Ecto neural progenitor cell (in vitro differentiated cells): ENCODE results near the gene PLXNA4.

Source experiments
- DNase-seq: peaks from one replicate; pipeline ENCODE4 v3.0.0-alpha.2; 2018; ENCODE audit warnings: low spot score

The PLXNA4 gene

DNA sequence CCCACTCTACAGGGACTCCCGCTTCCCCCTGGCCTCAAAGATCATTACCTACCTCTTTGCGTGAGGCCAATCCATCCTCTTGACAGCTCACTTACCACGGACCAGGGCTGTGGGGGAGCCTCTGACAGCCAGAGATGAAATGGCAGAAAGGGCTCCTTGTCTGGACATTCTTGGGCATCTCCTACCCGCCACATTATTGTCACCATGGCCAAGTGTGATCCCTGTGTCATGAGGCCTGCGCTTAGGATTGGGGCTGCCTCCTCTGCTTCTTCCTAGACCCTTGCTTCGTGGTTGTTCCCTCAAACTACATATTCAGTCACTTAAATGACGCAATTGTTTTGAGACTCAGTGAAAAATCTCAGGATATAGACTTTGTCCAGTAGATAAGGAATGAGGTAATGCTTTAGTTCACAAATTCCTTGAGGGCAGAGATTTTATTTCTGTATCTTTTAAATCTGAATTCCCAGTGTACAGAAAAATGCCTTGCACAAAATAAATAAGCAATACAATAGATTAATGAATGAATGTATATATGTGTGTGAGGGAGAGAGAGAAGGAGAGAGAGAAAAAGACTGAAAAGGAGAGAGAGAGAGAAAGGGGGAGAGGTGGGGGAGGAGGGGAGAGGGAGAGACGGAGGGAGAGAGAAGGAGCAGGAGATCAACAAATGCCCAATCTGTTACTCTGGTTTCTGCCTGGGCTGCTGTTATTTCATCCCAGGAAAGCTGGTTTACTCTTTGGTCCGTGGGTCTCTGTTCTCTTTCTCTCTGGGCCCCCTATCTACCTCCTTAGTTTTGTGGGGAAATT is 159.0 kb downstream of the PLXNA4 start:
- no peak for DNase-seq

DNA sequence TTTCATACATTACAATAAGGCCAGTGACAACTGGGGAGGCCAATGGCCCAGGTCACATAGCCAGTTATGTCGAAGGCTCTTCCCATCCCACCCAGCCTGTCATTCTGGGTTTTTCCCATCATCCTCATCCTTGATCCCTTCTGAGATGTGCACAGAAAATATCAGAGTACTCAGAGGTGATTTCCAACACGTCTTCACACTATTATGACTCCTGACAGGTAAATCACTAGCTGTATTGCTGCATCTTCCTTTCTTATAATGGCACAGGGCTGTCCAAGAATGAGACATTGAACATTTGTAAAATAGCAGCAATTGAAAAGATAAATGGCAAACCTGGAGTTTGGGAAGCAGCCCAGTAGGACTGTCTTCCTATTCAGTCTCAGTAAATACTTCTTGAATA is 159.9 kb downstream of the PLXNA4 start:
- DNase-seq = no peak

DNA sequence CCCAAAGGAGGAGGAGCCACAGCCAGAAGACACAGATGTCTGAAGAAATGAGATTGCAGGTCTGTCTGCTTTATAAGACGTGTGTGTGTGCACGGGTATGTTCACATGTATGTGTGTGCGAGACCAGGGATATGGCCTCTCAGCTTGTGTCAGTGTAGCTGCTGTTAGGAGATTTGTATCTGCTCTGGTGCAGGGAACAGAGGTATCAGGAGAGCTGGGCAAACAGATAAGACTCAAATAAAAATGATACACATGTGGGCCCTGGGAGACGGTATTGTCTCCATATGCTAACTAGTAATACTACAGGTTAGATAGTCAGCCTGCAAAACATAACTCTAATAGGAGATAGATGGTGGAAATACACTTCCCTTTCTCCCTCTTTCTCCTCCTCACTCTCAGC is 161.0 kb downstream of the PLXNA4 start:
- DNase-seq = no peak

DNA sequence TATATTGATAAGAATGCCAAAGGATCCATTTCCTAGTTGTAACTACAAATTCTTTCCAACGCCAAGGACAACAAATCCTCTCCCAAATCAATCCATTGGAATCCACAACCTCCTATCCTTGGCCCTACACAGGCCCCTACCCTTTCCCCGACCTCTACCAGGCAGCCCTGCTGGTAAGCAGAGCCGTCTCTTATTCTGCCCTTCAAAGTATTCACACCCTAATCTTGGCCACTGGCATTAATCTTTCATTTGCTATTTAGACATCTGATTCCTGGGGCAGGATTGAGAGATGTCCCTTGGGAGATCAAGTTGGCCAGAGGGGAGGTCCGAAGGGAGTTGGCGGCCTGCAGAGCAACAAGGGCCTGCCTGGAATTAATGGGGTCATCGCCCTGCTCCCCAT is 161.4 kb downstream of the PLXNA4 start:
- DNase-seq = no peak

DNA sequence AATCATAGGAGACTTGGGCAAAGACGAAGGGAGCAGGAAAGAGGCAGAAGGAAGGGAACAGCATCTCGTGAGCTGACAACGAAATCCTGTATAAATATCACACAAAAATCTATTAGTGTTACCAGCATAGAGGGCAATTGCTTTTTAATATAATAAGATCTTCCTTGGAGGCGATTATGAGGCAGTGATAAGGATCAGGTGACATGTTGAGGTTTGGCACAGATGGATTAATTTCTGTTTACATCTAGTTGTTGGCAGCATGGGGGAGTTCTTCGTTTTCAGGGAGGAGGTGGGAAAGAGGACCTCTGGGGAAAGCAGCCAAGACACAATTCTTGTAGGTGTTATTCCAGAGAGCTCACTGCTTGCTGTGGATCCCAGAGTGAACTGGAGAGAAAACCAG is 163.8 kb downstream of the PLXNA4 start:
- DNase-seq = no peak

- no peak for DNase-seq
These were observed 165.3 kb downstream of the PLXNA4 start for GRCh38 chr7:132410861-132411541.

GRCh38 chr7:132410385-132410784 is 165.9 kb downstream of the PLXNA4 start:
- DNase-seq = no peak

GRCh38 chr7:132407764-132408163 is 168.5 kb downstream of the PLXNA4 start:
- DNase-seq = no peak

- DNase-seq = no peak
These were observed 170.2 kb downstream of the PLXNA4 start for GRCh38 chr7:132406039-132406438.

DNA sequence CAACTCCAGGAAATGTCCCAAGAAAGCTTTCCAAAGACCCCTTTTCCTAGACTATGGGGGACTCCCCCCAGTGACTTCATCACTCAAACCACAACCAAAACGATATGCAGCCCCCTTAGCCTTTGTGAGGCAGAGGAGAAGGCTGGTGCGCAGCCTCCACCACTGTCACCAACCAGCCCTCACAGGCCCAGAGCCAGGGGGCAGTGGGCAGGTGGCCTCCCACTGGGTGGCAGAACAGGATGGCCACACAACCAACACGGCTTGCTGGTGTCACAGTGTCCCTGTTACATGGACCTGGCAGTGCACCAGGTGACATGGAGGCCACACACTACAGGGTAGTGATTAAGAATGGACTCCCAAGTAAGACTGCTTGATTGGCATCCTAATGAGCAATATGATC is 172.0 kb downstream of the PLXNA4 start:
- DNase-seq = no peak

GRCh38 chr7:132403465-132404110 is 172.7 kb downstream of the PLXNA4 start:
- DNase-seq = no peak

DNA sequence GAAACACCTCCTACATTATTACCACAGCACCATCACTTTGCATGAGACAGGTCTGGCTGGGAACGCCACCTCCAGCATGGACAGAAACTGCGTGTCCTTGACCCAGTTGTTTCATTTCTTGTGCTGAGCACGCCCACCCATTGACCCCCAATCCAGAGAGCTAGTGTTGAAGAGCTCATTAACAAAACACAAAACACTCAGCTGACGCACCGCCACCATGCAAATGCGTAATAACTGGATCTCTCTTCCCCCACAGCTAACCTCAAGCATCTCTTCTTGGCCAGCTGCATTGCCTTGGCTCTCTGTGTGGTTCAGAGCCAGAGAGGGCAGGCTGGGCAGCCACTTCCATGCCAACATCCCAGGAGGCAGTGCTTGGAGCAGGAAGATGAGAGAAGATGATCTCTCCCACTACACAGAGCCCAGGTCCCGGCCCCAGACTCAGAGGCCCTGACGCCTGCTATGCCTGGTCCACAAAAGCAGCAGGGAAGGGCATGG is 173.5 kb downstream of the PLXNA4 start:
- DNase-seq = no peak

- no peak for DNase-seq
These were observed 174.2 kb downstream of the PLXNA4 start for GRCh38 chr7:132402096-132402495.

GRCh38 chr7:132400561-132401142 is 175.6 kb downstream of the PLXNA4 start:
- DNase-seq = no peak

DNA sequence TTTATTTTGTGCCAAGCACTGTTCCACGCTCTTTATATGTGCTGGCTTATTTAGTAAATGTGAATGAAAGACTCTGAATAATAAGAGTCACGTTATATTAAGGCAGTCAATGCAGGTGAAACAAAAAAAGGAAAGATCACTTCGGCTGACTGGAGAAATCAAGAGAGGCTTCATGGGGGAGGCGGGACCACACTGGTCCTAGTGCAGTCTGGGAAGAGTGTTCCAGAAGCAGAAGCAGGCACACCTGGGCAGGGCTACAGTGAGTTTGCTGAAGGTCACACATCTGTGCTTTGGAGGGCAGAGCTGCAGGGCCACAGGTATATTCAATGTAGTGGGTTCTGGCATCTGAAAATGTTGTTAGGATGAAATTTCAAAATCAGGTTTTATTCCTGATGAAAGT is 176.9 kb downstream of the PLXNA4 start:
- no peak for DNase-seq

DNA sequence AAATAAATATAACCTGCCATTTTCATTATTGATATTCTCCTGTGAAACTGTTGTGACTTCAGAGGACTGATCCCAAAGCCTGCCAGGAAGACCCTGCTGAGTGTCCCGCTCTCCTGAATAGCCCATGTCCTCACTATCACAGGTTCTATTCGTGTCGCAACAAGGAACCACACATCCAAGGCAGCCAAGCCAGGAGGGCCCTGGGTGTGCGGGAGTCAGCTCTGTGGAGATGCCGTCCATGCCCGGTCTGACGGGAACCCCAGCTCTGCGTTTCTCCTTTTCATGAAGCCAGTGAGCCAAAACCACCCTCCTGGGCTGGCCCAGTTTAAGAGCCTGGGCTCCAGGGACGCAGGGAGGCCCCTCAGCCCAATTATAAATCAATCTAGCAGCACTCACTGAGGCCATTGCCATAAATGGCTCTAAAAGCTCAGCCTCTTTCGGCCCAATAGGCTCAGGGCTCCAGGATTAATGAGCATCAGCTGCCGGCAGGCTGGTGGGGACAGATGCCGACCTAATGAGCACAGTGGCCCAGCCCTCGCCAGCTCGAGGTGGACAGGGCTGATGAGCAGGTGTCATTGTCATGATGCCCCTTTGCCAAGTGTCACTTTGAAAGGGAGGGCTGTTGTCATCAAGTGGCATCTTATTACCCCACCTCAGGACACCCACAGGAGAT is 177.9 kb downstream of the PLXNA4 start:
- no peak for DNase-seq

DNA sequence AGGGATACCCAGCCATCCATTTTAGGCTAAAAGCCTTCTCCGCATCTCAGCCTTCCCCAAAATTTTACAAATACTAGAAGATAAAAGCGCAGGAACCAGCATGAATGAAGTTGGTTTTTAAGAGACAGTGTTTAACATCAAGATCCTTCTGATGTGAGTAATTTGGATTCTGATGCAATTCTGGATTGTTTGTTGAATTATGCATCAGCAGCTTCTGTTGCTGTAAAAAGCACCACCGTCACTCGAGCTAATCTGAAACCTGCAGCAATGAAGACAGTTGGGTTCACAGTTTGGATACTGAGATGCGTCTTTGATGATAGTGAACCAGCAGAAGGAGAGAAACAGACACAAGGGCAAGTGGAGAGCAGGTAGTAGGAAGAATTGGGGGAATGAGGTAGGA is 179.2 kb downstream of the PLXNA4 start:
- no peak for DNase-seq

- no peak for DNase-seq
These were observed 180.9 kb downstream of the PLXNA4 start for GRCh38 chr7:132395361-132395760.

DNA sequence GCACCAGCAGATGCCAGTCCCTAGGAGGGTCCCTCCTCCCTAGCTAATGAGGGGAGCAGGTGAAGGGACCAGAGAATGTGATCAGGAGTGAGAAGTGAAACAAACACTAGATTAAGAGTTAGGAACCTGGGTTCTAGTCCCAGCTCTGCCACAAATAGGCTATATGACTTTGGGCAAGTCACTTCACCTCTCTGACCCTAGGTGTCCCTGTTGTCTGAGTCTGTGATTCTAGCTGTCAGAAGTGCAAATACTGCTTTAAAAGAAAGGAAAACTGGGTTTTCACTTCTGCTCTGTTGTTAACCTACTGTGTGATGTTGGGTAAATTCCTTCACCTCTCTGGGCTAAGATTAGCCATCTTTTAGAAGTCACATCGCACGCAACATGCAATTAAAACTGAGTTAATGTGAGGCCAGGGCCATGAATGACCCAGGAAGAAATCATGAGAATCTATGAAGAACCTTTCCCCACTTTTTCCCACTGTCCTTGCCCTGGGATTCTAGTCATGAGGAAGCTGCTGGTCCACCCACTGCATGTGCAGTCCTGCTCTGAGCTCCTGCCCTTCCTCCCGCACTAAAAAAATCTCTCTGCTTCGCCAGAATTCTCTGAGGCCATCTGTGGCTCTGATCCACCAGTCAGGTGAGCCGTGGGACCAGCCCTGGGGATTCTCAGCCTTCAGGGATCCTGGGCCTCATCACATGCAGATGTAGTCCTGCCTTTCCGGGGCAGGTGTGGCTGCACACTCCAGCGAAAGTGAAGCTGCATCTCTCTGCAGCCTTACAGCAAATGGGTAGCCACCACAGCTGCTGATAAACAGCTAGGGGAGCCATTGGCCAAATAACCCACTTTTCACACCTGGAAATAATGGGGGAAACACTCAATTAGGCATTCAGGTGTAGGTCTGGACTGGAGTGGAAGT is 181.7 kb downstream of the PLXNA4 start:
- DNase-seq = no peak

DNA sequence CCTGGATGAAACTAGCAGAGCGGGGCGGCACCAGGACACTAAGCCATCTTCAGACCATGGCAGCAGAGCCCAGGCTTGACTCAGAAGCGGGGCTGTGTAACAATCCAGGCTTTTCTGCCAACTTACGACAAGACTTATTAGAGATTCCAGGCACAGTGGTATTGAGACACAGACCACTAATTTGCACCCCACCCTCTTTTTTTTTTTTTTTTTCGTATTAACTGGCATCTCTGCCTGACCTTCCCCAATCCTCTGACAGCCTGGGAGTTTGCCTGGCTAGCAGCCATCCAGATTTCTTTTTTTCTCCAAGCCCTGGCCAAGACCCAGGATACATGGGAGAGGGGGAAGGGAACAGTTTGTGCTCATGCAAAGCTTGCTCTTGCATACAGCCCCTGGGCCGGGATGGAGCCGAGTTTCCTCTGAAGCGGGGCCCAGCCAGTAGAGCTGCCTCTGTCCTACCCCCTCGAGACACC is 182.4 kb downstream of the PLXNA4 start:
- no peak for DNase-seq

GRCh38 chr7:132392713-132393112 is 183.6 kb downstream of the PLXNA4 start:
- DNase-seq = no peak
